ENCODE data around the gene PTPRG.

PTPRG gene

DNA sequence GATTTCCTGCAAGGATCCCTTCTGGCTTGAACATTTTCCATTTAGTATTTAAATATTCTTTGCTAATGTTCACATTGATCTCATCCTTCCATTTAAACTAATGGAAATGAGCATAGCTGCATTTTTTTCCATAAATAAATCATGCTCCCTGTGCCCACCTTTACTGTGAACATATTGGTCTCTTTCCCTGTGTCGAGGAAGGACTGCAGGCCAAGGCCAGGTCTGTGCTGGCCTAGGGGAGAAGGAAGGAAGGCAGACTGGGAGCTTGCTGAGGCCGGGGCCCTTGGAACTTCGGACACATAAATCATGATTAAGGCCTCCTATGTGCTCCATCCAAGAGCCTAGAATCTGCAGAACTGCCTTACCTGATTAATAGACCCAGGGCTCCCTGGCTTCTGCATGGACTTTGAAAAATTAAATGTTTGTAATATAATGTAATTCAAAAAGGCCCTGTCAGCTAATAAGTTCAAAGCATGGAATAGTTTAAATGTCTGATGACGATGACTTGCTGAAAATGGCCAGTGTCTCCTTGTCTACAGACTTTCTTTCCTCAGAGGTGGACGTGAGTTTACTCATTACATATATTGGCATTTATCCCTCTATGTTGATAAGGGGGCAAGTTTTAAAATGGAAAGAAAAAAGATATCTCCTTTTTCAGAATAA lies 636.1 kb downstream of the PTPRG start:
- TF ChIP-seq CEBPB (IDR thresholded peaks at IDR 0.05) = no peak
- no peak for TF ChIP-seq NFIC (IDR thresholded peaks at IDR 0.05)
- TF ChIP-seq YY1 (IDR thresholded peaks at IDR 0.05; ENCODE audit: low read depth) = no peak
- no peak for TF ChIP-seq CREB1 (IDR thresholded peaks at IDR 0.05; ENCODE audit: low read depth)
- no peak for TF ChIP-seq RAD21 (IDR thresholded peaks at IDR 0.05; ENCODE audit: low read depth)
- TF ChIP-seq, protein P1, sequence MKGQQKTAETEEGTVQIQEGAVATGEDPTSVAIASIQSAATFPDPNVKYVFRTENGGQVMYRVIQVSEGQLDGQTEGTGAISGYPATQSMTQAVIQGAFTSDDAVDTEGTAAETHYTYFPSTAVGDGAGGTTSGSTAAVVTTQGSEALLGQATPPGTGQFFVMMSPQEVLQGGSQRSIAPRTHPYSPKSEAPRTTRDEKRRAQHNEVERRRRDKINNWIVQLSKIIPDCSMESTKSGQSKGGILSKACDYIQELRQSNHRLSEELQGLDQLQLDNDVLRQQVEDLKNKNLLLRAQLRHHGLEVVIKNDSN (IDR thresholded peaks at IDR 0.05) = no peak

DNA sequence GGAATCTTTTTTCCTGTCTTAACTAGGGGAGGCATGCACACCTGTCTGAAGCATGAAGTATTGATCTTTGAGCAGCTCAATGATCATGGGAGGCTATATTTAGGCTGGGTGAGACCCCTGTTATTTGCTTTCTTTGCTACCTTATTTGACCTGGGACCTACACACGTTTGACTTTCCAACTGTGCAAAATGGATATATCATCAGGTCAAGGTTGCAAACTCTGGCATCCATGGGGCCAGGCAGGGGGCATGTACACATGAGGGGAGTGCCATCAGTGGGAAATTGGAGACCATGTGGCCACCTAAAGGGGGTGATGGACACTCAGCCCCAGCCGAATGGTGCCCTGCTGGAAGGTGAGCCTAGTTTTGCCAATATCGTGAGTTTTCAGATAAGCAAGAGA lies 637.8 kb downstream of the PTPRG start:
- TF ChIP-seq EP300 (IDR thresholded peaks at IDR 0.05; ENCODE audit: borderline replicate concordance) = no peak
- no peak for TF ChIP-seq TCF12 (IDR thresholded peaks at IDR 0.05; ENCODE audit: low read depth)
- TF ChIP-seq, protein P2, sequence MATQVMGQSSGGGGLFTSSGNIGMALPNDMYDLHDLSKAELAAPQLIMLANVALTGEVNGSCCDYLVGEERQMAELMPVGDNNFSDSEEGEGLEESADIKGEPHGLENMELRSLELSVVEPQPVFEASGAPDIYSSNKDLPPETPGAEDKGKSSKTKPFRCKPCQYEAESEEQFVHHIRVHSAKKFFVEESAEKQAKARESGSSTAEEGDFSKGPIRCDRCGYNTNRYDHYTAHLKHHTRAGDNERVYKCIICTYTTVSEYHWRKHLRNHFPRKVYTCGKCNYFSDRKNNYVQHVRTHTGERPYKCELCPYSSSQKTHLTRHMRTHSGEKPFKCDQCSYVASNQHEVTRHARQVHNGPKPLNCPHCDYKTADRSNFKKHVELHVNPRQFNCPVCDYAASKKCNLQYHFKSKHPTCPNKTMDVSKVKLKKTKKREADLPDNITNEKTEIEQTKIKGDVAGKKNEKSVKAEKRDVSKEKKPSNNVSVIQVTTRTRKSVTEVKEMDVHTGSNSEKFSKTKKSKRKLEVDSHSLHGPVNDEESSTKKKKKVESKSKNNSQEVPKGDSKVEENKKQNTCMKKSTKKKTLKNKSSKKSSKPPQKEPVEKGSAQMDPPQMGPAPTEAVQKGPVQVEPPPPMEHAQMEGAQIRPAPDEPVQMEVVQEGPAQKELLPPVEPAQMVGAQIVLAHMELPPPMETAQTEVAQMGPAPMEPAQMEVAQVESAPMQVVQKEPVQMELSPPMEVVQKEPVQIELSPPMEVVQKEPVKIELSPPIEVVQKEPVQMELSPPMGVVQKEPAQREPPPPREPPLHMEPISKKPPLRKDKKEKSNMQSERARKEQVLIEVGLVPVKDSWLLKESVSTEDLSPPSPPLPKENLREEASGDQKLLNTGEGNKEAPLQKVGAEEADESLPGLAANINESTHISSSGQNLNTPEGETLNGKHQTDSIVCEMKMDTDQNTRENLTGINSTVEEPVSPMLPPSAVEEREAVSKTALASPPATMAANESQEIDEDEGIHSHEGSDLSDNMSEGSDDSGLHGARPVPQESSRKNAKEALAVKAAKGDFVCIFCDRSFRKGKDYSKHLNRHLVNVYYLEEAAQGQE (IDR thresholded peaks at IDR 0.05; ENCODE audit: low read depth) = no peak
- no peak for TF ChIP-seq TAF1 (IDR thresholded peaks at IDR 0.05; ENCODE audit: low read depth)
- TF ChIP-seq TEAD4 (IDR thresholded peaks at IDR 0.05) = no peak
- TF ChIP-seq CREB1 (IDR thresholded peaks at IDR 0.05; ENCODE audit: low read depth) = no peak

DNA sequence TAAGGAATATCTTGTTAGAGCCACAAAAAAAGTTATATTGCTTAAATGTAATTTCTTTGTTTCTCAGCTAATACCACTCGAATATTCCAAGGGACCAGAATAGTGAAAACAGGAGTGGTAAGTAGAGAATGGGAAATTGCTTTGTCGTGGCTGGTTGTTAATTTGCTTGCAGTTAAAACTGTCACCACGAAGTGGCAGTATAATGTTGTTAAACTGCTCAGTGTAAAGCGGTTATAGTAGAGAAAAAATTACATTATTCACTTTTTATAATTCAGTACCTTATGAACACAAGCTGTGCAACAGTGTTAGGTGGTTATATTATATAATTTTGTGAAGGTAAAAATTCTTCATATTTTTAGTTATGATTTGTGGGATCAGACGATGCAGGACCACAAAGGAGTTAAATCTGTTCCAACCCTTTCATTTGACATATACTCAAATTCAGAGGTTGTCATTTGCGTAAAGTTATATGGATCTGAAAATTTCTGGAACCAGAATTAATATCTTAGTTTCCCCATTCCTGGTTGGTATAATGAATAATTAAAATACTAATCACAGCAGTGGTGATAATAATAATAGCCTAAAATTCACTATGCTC lies 640.2 kb downstream of the PTPRG start:
- TF ChIP-seq EP300 (IDR thresholded peaks at IDR 0.05; ENCODE audit: borderline replicate concordance) = no peak
- peak; percentile 55 for TF ChIP-seq RAD21 (IDR thresholded peaks at IDR 0.05; ENCODE audit: low read depth)

DNA sequence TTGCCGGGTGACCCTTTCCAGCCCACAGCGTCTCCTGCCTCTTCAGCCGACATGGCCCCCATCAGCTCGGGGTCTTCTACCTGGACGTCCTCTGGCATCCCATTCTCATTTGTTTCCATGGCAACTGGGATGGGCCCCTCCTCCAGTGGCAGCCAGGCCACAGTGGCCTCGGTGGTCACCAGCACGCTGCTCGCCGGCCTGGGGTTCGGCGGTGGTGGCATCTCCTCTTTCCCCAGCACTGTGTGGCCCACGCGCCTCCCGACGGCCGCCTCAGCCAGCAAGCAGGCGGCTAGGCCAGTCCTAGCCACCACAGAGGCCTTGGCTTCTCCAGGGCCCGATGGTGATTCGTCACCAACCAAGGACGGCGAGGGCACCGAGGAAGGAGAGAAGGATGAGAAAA lies 641.8 kb downstream of the PTPRG start:
- no peak for TF ChIP-seq NFIC (IDR thresholded peaks at IDR 0.05)
- TF ChIP-seq TEAD4 (IDR thresholded peaks at IDR 0.05) = no peak
- TF ChIP-seq TAF1 (IDR thresholded peaks at IDR 0.05; ENCODE audit: low read depth) = no peak
- no peak for TF ChIP-seq RAD21 (IDR thresholded peaks at IDR 0.05; ENCODE audit: low read depth)
- TF ChIP-seq TCF12 (IDR thresholded peaks at IDR 0.05; ENCODE audit: low read depth) = no peak
- TF ChIP-seq EP300 (IDR thresholded peaks at IDR 0.05; ENCODE audit: borderline replicate concordance) = no peak
- no peak for TF ChIP-seq EGR1 (IDR thresholded peaks at IDR 0.05)

DNA sequence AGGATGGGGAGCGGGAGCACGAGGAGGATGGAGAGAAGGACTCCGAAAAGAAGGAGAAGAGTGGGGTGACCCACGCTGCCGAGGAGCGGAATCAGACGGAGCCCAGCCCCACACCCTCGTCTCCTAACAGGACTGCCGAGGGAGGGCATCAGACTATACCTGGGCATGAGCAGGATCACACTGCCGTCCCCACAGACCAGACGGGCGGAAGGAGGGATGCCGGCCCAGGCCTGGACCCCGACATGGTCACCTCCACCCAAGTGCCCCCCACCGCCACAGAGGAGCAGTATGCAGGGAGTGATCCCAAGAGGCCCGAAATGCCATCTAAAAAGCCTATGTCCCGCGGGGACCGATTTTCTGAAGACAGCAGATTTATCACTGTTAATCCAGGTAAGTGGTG lies 642.2 kb downstream of the PTPRG start:
- TF ChIP-seq, protein P1 (IDR thresholded peaks at IDR 0.05) = no peak
- TF ChIP-seq TAF1 (IDR thresholded peaks at IDR 0.05; ENCODE audit: low read depth) (no peak), YY1 (IDR thresholded peaks at IDR 0.05; ENCODE audit: low read depth) (no peak), FOXM1 (IDR thresholded peaks at IDR 0.05; ENCODE audit: borderline replicate concordance, low read depth) (no peak), NFIC (IDR thresholded peaks at IDR 0.05) (no peak), TCF12 (IDR thresholded peaks at IDR 0.05; ENCODE audit: low read depth) (no peak), EP300 (IDR thresholded peaks at IDR 0.05; ENCODE audit: borderline replicate concordance) (no peak), RAD21 (IDR thresholded peaks at IDR 0.05; ENCODE audit: low read depth) (no peak), CEBPB (IDR thresholded peaks at IDR 0.05) (no peak), EGR1 (IDR thresholded peaks at IDR 0.05) (no peak), TEAD4 (IDR thresholded peaks at IDR 0.05) (no peak), ZBTB7A (IDR thresholded peaks at IDR 0.05; ENCODE audit: low read depth) (no peak), CREB1 (IDR thresholded peaks at IDR 0.05; ENCODE audit: low read depth) (no peak)
- TF ChIP-seq, protein P2 (IDR thresholded peaks at IDR 0.05; ENCODE audit: low read depth) = no peak
- TF ChIP-seq, protein P3, sequence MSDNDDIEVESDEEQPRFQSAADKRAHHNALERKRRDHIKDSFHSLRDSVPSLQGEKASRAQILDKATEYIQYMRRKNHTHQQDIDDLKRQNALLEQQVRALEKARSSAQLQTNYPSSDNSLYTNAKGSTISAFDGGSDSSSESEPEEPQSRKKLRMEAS (IDR thresholded peaks at IDR 0.05) = no peak

DNA sequence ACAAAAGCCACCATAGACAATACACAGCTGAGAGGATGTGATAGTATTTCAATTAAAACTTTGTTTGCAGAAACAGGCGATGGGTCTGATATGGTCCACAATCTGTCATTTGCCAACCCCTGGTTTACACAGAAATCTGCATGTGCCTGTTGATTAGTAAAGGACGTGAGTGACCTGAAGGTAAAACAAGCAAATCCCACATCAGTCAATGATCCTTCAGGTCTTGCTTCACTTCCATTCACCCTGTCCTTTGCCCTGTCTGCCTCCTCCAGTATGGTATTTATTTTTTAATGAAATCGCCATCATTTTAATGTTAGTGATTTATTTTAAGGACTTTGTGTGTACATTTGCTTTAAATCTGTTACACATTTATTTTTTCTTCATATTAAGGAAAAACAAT lies 645.8 kb downstream of the PTPRG start:
- TF ChIP-seq EP300 (IDR thresholded peaks at IDR 0.05; ENCODE audit: borderline replicate concordance) (no peak), FOXM1 (IDR thresholded peaks at IDR 0.05; ENCODE audit: borderline replicate concordance, low read depth) (no peak), ZBTB7A (IDR thresholded peaks at IDR 0.05; ENCODE audit: low read depth) (no peak), TEAD4 (IDR thresholded peaks at IDR 0.05) (no peak), EGR1 (IDR thresholded peaks at IDR 0.05) (no peak), RAD21 (IDR thresholded peaks at IDR 0.05; ENCODE audit: low read depth) (no peak), YY1 (IDR thresholded peaks at IDR 0.05; ENCODE audit: low read depth) (no peak), NFIC (IDR thresholded peaks at IDR 0.05) (no peak)
- TF ChIP-seq, protein P3 (IDR thresholded peaks at IDR 0.05) = no peak
